Stimulated activated CD4-positive, alpha-beta T cell treated with anti-CD3 and anti-CD28 coated beads, TNF-alpha, amount 100 ng/mL, for 4 hours (primary cell): ENCODE results near the gene RRP9.
A peak's percentile ranks its signal among the peaks of the same experiment; 100 is the strongest.
"Not testable (repeated sequence)": the region's sequence is repeated elsewhere in the genome, so short reads cannot be mapped to it uniquely, and the experiment has no call there.

Source experiments
- DNase-seq, 3 experiments: peaks; one replicate each; pipeline ENCODE4 v3.0.0-alpha.2; 2020; ENCODE audit warnings: low read depth in 3 of 3

RRP9 gene

DNA sequence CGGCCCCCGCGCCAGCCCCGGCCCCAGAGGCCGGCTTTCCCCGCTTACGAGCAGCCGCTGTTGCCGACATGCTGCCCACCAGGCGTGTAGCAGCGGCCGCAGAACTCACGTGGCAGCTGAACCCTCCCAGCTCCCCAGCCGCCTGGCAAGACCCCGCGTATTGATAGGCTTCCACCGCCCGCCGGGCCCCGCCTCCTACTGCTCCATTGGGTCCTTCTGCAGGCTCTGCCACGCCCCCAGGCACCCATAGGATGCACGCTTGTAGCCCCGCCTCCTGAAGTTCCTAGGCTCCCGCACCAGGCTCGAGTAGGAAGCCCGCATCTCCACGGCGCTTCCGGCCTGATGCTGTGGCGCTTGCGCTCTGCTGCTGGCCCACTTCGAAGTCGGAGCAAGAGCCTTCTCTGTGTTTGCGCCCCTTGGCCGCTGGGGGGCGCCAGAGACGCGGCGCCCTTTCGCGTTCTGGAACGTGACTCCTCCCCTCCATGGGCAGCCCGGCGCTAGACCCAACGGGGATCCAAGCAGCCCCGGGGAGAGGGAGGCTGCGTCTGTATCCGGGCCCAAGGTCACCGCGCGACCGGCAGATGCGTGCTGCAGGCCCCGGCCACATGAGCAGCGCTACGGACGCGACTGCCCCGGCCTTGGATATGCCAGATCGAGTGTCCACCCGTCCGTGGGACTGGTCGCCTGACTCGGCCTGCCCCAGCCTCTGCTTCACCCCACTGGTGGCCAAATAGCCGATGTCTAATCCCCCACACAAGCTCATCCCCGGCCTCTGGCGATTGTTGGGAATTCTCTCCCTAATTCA, at the start of gene RRP9, which contains the start of gene PARP3:
TSS of gene RRP9 (minus strand) at position 107 of the 805 bp plus-strand sequence. CDS start at position 70, 37 bp downstream.
TSS of gene PARP3 (plus strand) at position 566 of the 805 bp plus-strand sequence. CDS start 993 bp downstream, outside the sequence.
- DNase-seq = peak; percentile 98 to 99 (median 99)

DNA sequence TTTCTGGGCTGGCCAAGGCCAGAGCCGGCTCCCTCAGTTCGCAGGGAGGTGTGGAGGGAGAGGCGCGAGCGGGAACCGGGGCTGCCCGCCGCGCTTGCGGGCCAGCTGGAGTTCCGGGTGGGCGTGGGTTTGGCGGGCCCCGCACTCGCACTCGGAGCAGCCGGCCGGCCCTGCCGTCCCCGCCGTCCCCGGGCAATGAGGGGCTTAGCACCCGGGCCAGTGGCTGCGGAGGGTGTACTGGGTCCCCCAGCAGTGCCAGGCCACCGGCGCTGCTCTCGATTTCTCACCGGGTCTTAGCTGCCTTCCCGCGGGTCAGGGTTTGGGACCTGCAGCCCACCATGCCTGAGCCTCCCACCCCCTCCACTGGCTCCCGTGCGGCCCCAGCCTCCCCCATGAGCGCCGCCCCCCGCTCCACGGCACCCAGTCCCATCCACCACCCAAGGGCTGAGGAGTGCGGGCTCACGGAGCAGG, 48.8 kb upstream of the RRP9 start:
- DNase-seq = not testable (repeated sequence)

GRCh38 chr3:51988286-51989146, 46.8 kb upstream of the RRP9 start:
- no peak for DNase-seq

DNA sequence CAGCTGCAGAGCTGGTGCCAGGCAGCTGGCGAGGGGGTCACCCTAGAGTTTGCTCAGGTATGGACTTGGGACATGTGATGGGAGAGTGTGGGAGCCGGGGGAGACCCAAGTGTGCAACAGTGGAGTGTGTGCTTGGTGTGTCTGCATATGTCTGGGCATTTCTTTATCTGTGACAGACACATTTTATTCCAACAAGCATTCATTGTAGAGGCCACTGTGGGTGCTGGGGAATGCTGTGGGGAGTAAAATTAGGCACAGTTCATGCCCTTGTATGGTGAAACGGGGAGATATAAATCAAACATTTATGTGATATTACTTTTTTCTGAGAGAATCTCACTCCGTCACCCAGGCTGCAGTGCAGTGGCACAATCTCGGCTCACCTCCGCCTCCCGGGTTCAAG, 45.9 kb upstream of the RRP9 start:
- DNase-seq = no peak

GRCh38 chr3:51986010-51986947, 44.6 kb upstream of the RRP9 start:
- no peak for DNase-seq

- no peak for DNase-seq
Measured at GRCh38 chr3:51985063-51985462, 43.4 kb upstream of the RRP9 start.

GRCh38 chr3:51984269-51984647, 42.6 kb upstream of the RRP9 start:
- no peak for DNase-seq

DNA sequence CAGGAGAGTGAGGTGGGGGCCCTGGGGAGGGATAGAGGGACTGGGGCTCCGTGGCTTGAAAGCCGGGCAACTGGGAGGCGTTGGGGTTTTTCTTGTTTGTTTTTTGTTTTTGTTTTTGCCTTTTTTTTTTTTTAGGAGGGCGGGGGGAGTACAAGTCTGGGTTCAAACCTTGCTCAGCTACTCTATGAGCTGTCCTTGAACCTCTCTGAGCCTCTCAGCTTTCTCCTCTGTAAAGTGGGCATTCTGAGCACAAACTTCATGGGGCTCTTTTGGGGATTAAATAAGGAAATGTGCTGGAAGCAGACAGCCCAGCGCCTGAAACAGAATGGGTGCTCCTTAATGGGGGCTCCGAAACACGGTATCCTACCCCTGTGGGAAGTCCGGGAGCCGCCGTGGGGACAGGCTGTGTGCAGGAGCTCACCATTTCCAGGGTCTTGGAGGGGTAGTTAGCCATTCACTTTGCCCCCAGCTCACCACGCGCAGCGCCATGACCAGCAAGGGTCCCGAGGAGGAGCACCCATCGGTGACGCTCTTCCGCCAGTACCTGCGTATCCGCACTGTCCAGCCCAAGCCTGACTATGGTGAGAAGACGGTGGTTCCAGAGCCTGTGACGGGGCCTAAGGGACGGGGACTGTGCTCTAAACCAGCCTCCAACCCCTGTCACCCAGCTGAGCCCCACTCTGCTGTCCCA, 42.0 kb upstream of the RRP9 start:
- no peak for DNase-seq

GRCh38 chr3:51982838-51983577, 41.3 kb upstream of the RRP9 start, which contains the start of gene ACY1:
Gene ACY1 (plus strand): TSS chr3:51983535. CDS start chr3:51984065, 530 bp downstream.
- peak; percentile 42 to 68 (median 53) for DNase-seq

DNA sequence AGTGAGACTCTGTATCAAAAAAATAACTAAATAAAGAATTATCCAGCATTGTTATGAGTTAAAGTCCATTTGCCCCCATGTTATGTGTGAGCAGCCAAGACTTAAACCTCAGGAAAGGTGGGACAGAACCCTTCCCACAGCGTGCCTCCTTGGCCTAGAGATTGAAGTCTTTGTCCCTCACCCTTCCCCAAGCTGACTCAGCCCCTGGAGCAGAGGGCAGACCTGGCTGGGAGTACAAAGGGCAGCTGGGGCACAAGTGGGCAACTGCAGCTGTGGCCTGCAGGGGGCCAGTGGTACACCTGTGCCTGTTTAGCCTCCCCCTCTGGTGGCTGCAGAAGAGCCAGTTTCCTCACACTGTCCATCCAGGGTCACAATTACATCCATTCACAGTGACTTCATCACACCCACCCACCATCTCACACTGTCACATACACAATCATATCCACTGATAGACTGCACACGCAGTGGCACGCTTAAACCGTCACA, 40.7 kb upstream of the RRP9 start:
- no peak for DNase-seq

- DNase-seq = no peak
Measured at GRCh38 chr3:51980253-51980652, 38.5 kb upstream of the RRP9 start.

GRCh38 chr3:51978143-51978502, 36.4 kb upstream of the RRP9 start:
- DNase-seq = no peak

GRCh38 chr3:51977446-51978142, 35.9 kb upstream of the RRP9 start:
- DNase-seq = no peak

- no peak for DNase-seq
Measured at GRCh38 chr3:51975852-51976549, 34.3 kb upstream of the RRP9 start.

GRCh38 chr3:51974963-51975851, 33.5 kb upstream of the RRP9 start, which contains the start of gene ABHD14A:
Gene ABHD14A (plus strand): TSS chr3:51975064. CDS start chr3:51975136, 72 bp downstream.
- peak; percentile 38 to 55 (median 47) for DNase-seq

DNA sequence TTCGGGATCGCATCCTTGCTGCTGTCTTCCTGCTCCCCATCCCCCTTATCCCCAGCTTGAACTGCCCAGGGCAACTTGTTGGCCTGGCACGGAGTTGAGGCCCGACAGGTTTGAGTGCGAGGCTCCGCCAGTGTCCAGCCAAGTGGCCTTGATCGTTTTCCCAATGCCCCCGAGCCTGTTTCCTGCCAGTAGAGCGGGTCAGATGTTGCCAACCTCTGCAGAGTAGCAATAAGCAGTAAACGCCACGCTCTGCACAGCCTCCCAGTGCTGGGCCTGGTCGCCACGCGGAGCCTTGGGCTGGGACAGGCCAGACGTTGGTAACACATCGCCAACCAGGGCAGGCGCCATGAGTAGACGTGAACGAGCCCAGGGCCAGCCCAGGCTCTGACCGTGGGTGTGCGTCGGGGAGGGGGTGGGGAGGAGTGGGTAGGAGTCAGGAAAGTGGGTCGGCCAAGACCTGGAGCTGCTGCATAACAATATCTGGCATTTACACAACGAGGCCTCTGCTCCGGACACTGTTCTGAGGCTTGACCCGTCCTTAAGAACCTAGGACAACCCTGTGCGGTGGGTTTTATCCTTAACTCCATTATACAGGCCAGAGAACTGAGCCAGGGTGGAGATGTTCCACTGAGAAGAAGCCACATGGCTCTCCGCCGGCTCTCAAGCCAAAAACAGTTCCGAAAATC, 32.7 kb upstream of the RRP9 start:
- no peak for DNase-seq

DNA sequence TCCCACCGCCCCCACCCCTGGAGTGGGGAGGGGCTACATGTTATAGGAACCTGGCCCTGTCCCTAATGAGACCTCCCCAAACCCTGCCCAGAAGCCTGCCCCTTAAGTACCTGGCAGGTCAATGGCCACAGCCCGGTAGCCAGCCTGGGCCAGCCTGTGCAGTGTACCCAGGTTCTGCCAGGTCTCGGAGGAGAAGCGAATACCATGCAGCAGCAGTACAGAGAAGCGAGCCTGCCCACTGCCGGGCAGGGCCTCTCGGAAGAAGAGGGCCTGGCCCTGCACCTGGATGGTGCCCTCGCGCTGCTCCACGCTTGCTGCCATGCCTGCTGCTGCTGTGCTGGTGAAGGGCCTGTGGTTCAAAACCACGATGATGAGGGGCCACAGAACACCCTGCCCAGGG, 29.6 kb upstream of the RRP9 start:
- DNase-seq = no peak
